HG03571 (cell line): ENCODE data around the gene TRIM68.

ENCODE experiments used
- ATAC-seq: cut with Tn5 transposase; IDR thresholded peaks from one replicate; pipeline ENCODE4 v1.9.1; 2021; ENCODE audit not compliant: unreplicated experiment

TRIM68 gene

GRCh38 chr11:4607781-4608666, at the start of gene TRIM68:
Gene TRIM68 (minus strand): TSS chr11:4608231. CDS start chr11:4605504, 2,727 bp downstream.
- ATAC-seq = peak; percentile 100

DNA sequence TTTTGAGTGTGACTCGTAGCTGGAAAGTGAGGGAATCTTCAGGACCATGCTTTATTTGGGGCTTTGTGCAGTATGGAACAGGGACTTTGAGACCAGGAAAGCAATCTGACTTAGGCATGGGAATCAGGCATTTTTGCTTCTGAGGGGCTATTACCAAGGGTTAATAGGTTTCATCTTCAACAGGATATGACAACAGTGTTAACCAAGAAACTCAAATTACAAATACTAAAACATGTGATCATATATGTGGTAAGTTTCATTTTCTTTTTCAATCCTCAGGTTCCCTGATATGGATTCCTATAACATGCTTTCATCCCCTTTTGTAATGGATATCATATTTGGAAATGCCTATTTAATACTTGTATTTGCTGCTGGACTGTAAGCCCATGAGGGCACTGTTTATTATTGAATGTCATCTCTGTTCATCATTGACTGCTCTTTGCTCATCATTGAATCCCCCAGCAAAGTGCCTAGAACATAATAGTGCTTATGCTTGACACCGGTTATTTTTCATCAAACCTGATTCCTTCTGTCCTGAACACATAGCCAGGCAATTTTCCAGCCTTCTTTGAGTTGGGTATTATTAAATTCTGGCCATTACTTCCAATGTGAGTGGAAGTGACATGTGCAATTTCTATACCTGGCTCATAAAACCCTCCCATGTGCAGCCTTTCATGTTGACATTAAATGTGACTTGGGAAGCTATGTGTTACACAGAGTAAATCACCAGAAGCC, 46.8 kb upstream of the TRIM68 start:
- no peak for ATAC-seq

GRCh38 chr11:4647766-4648165, 39.7 kb upstream of the TRIM68 start:
- no peak for ATAC-seq

GRCh38 chr11:4645974-4646373, 37.9 kb upstream of the TRIM68 start:
- ATAC-seq = no peak

DNA sequence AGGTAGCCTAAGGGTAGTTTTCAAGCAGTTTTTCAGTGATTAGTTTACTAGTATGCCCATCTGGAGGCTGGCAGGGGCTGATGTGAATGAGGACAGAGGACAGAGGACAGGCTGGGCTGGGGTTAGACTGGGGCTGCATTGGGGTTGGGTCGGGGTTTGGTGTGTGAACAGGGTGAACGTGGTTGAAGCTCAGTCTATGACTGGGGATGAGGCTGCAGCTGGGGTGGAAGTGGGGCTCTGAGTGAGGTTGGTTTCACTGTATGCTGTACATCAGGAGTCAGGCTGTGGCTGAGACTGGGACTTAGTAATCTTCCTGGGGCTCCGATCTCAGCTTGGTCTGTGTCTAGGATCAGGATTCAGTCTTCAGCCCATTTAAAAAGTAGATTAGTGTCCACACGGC, 36.2 kb upstream of the TRIM68 start:
- no peak for ATAC-seq

GRCh38 chr11:4643682-4644081, 35.7 kb upstream of the TRIM68 start, which contains the start of gene OR51E1:
Gene OR51E1 (plus strand): TSS chr11:4643982. CDS start chr11:4652527, 8,545 bp downstream.
- ATAC-seq = no peak

DNA sequence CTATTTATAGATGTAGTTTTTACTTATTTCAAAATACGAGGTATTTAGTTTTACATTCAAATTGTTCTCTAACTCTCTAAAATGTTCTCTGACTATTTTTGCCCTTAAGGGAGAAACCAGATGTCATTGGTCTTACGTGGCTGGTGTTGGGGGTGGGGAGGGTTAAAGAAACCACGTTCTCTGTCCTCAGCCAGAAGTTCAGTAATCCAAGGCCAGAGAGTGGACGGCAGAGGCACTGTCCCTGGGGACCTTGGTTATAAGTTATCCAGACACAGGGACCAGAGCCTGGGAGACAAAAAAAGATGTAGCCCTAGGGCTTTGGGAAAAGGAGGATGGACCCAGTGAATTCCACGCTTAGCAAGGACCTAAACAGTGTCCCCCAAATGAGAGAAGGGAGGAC, 35.0 kb upstream of the TRIM68 start:
- ATAC-seq = no peak

GRCh38 chr11:4642043-4642442, 34.0 kb upstream of the TRIM68 start:
- ATAC-seq = no peak

GRCh38 chr11:4641501-4641900, 33.5 kb upstream of the TRIM68 start:
- ATAC-seq = no peak

GRCh38 chr11:4639931-4640330, 31.9 kb upstream of the TRIM68 start:
- no peak for ATAC-seq

GRCh38 chr11:4637662-4638047, 29.6 kb upstream of the TRIM68 start:
- ATAC-seq = no peak

DNA sequence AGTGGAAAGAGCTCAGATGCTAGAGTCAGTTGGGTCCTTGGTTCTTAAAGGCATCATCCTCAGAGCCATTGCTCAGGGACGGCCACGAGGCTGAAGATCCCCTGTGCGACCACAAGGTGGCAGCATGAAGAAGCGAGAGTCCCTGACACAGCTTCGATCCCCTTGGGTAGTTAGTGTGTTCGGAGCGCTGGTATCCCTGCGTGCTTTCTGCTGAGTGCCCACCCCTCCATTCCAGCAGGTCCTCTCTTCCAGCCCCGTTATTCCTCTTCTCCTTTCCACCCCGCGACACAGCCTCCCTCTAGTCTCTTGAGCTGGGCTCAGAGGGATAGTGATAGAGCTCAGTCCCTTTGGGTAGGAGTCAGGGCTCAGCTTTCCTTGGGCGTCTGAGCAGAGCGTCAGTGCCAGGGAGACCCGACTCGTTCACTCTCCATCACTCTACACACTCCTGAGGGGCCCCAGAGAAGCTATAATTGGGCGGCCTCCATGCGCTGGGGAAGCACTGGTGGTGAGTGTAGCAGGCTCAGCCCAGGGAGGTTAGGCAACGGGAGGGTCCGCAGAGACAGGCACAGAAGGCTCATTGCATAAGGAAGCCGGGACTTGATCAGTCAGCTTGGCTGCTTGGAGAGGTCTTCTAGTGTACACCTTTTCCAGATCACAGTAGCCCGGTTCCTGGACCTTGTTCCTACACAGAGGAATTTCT, 29.1 kb upstream of the TRIM68 start, which contains the start of gene OR51D1:
Gene OR51D1, plus strand, starts transcription at position 516 of the 700 bp plus-strand sequence. CDS start 2,314 bp downstream, outside the sequence.
- peak; percentile 80 for ATAC-seq

DNA sequence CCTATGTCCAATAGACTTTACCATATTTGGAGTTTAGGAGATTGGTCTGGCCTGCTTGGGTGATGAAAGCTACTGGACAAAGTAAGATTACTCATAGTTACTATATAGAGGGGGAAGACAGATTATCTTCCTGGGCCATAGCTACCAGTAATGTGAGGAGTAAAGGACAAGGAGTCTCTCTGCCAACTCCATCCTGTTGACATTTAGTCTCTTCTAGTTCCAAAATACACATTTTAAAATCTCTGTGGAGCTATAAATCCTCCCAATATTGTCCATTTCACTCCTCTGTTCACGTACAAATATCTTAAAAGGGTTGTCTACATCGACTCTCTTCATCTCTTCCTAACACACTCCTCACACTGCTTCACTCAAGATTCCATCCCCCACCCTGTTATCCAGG, 28.1 kb upstream of the TRIM68 start:
- ATAC-seq = no peak

- no peak for ATAC-seq
These were observed 18.4 kb upstream of the TRIM68 start for GRCh38 chr11:4626207-4627099.

DNA sequence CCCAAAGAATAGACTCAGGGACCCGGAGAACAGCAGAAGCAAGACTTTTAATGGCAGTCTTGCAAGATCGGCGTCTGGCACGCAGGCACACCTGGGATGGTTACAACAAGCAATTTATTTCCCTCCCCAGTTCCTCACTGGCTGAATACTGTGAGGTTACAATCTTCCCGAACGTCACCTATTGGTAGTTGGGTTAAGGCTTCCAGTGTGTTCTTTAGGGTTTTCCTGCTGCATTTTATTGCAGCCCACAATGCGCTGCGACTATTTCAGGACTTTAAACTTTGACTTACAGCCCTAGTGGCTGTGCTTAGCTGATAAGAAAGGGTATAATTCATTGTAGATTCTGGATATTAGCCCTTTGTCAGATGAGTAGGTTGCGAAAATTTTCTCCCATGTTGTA, 11.5 kb upstream of the TRIM68 start:
- ATAC-seq = no peak

DNA sequence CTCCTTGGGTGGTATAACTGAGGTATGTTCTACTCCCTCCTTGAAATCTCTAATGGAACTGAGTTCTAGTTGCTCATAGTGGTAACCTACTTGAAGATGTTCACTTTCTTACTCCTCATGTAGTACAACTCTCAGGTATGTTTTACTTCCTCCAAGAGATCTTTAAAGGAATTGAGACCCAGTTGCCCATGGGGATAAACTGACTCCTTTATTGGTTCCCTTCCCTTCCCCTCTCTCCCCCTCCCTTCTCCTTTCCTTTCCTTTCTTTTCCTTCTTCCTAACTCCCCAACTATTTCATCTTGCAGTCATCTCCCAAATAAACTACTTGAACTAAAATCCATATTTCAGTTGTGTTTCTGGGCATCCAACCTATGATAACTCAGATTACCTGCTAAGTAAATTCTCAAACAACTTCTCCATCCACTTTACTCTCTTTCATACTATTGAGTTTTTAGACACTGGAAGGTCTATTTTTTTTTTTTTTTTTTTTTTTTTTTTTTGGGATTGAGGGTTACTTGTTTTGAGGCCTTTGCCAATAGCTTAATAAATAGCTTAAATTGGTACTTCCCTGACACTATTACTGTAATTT, 7.9 kb upstream of the TRIM68 start:
- no peak for ATAC-seq

DNA sequence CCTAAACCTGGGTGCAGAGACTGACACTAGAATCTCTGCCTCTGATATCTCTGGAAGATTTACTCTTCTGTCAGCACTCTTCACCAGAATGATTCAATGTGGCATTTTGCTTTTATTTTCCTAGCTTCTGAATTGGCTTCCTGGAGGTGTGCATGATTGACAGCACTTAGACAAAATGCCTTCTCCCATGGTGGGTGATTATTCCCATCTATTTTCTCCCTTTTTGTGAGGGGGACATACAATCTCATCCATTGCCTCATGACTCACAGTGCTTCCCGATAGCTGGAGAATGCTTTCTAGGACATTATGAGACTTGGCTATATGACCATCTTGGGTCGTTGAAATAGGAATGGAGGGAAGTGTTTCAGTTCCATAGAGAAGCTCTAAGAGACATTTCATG, 4.0 kb upstream of the TRIM68 start:
- no peak for ATAC-seq

DNA sequence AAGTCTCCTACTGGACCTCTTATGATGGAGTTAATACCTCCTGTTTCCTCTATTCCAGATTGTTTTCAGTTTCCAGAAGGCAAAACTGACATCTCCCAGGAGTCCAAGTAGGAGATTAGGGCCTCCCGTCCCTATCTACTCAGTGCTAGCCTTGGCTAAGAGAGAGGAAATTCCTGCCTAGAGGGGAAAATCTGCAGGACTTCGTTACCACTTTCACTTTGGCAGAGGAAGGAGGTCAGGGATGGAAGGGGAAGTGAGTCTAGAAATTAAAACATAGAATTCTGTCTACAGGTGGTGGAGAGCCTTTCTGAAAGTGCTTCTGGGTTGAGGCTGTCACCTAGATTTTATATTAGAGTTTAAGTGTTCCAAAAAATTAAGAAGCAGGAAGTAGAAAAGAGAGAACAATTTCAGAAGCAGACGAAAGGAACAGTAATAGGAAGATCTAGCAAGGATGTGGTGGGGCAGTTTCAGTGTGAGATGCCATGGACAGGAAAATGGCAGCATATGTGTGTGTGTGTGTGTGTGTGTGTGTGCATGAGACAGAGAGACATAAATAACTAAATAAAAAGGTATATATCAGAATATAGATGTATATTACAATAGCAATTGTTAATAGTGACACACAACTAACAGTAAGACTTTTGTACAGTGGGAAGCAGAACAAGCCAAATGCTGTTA, 2.4 kb upstream of the TRIM68 start:
- ATAC-seq = no peak

DNA sequence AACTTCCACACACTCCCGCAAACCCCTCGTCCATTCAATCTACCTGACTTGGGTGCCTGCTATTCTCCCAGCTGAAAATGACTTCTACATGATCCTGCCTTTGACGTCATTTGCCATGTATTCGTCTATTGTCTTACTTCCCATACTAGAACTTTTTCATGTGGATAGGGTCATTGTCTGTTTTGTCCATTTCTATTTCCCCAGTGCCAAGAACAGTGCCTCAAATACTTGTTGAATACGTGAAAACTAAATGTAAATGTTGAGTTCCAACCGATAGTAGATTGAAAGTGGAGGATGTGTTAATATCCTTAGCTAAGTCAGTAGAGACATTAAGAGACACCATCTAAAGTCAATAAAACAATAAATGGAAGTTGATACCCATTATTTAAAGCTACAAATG, 935 bp downstream of the TRIM68 start:
- no peak for ATAC-seq
